GM13977 (cell line): ENCODE data around the gene FOCAD.

Source experiments
- DNase-seq: peaks from one replicate; pipeline ENCODE4 v3.0.0; 2012; ENCODE audit warnings: low spot score
- in situ Hi-C: fragments of 300-500 bp; cut with MboI; formaldehyde crosslinking; loops from one replicate; pipeline ENCODE4 v1.12.0; 2022; ENCODE audit warnings: low sequenced_read_pairs, low pct_unique_long_range_greater_than_20kb, mixed read lengths, inconsistent platforms; ENCODE audit not compliant: unreplicated experiment
- TF ChIP-seq, protein P1 (sequence below): IDR thresholded peaks from 2 replicates; pipeline ENCODE4 v1.5.1; 2012; ENCODE audit warnings: mild to moderate bottlenecking, control low read depth; ENCODE audit not compliant: insufficient read depth; ENCODE audit errors: extremely low read depth, missing control alignments

Gene FOCAD

DNA sequence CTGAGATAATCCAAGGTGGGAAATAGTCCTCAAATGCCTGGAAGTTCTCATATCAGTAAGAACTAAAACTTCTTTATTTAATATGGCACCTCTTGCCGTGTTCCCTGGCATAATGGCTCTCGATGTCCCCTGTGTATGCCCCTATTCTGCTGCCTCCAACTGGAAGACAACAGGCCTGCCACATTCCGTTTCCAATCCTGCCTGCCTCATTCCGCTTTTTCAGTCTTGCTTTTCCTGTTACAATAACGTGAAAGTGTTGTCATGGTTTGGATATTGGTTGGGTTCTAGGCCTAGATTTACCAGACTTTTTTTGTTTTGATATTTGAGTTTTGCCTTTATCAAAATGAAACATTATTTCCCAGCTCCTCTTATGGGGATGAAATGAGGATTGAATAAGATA is 98.2 kb downstream of the FOCAD start:
- in situ Hi-C loops = no loop called here
- DNase-seq = no peak
- TF ChIP-seq, protein P1, sequence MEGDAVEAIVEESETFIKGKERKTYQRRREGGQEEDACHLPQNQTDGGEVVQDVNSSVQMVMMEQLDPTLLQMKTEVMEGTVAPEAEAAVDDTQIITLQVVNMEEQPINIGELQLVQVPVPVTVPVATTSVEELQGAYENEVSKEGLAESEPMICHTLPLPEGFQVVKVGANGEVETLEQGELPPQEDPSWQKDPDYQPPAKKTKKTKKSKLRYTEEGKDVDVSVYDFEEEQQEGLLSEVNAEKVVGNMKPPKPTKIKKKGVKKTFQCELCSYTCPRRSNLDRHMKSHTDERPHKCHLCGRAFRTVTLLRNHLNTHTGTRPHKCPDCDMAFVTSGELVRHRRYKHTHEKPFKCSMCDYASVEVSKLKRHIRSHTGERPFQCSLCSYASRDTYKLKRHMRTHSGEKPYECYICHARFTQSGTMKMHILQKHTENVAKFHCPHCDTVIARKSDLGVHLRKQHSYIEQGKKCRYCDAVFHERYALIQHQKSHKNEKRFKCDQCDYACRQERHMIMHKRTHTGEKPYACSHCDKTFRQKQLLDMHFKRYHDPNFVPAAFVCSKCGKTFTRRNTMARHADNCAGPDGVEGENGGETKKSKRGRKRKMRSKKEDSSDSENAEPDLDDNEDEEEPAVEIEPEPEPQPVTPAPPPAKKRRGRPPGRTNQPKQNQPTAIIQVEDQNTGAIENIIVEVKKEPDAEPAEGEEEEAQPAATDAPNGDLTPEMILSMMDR = no peak

DNA sequence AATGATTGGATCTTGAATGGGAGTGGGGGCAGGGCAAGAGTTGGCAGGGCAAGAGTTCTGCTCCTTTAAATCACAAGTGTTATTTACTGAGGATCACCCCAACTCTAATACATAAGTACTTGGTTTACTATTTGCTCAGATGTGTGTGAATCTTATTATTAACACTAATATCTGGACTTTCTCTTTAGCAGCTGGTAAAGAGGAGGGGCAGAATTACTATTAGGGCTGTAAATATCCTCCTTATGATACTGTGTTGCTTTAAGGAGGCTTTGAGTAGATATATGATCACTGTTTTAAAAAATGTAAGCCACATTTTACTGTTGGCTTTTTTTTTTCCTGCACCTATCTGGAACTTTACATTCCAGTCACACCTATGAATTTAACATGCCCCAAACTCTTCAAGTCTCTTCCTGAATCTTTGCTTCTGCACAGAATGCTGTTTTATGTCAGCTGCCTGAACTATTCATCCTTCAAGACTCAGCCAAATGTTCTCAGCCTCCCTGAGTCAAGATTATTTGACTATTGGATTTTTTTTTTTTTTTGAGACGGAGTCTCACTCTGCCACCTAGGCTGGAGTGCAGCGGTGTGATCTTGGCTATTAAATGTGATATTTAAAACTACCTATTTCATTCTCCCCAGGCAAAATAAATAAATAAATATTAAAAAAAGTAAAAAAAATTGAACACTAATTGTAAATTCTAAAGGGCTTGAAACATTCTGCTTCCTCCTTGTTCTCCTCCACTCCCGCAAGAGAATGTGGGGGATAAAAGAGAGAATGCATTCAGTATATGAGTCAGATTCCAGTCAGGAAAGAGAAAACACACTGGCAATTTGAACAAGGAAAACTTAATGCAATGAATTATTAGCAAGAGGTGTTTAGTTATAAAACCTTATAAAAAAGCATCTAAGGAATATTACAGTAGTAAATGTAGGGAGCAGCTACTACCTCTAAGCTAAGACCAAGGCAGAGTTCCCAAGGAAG is 99.3 kb downstream of the FOCAD start:
- no peak for DNase-seq
- in situ Hi-C loops = no loop called here
- TF ChIP-seq, protein P1 = no peak

DNA sequence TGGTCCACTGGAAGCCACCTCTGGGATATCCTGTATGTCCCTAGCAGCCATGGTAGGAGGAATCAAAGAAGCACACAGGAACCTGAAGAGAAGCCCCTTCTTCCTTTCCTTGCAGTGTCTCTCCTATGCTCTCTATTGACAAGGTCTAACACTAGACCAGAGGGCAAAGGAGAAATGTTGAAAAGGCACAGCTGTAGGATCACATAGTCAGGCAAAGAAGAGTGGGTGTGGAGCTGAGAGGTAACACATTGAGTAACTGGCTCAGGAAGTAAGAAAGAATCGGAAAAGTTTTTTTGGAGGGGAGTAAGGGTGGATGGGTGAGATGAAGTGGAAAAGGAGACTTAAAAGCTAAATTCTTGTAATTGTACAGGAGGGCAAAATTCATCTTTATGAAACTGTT is 100.1 kb downstream of the FOCAD start:
- no peak for DNase-seq
- in situ Hi-C loops = no loop called here
- TF ChIP-seq, protein P1 = no peak

DNA sequence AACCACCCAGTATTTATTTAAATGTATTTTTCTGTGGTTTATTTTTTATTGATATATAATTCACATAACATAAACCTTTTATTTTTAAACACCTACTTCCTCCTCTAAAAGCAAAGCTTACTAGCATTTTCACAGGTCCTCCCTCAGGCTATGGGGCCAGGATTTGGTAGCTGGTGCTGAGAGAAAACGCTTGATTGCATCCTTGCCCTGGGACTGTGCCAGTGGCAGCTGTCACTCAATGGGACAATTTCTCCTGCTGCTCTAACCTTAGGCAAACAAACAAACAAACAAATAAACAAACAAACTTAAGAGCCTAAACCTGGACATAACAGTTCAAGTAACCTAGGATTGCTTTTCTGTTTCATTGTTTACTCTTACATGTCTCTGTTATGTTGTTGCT is 102.7 kb downstream of the FOCAD start:
- in situ Hi-C loops = no loop called here
- DNase-seq = no peak
- TF ChIP-seq, protein P1 = no peak

DNA sequence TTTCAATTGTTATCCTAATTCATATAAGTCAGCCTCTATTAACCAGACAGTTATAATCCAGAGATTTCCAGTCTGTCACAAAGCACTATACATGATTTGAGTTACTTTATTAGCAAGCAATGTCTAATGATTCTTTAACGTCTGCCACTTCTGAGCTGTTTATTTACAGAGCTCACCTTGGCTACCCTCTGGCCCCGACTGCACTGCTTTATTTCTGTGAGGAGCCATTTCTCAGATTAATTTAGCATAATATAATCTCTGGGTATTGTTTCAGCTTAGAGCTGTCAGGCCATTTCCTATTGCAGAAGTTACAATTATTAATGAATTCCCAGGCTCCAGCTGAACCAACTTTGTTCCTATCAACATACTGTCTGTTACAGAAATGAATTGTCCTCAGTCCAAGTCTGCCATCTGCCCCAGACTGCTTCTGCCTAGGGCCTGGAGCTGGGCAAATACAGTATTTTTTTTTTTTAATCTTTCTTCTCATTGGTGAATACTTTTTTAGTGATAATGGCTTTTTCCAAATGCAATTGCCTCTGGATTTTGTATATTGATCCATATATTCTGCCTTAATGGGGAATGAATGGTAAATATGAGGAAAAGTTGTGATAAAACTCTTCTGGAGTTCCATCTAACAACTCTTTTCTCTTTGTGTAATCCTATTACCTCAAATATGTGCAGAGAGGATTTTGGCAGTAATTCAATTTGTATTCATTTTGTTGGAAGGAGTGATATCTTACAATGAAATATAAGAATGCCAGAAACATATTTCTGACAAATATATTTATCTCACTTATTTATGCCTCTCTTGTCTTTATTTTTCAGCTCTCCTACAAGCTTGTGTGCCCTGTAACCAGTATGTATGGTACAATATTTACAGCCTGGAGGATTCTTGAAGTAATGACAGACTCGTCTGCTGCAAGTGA is 104.7 kb downstream of the FOCAD start:
- no peak for DNase-seq
- in situ Hi-C loops = no loop called here
- TF ChIP-seq, protein P1 = no peak

DNA sequence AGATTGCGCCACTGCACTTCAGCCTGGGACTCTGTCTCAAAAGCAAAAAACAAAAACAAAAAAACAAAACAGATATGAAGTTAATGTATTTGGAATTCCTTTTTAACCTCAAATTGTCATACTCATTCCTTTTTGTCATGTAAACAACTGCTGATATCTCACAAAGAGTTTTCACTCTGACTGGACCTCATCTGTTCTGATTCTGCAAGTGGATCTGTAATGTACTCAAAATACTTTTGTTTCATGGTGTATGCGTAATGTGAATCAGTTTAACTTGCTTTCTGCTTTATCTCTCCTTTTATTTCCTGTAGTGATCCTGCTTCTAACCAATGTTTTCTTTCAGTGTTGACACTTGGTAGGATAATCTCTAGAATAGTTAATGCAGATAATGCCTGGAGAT is 106.7 kb downstream of the FOCAD start:
- TF ChIP-seq, protein P1 = no peak
- no peak for DNase-seq
- in situ Hi-C loops = no loop called here
